ENCODE measurements around the gene BTF3. TPM values are rescaled to one million over a fixed set of nuclear protein-coding genes. Genes with fewer than 3 reads are reported as not detected.

The BTF3 gene
- total RNA-seq, 1 donor from 2014 or later, result 508 TPM

Other genes with a start within 250 kb of the BTF3 start
- 99.3 TPM for gene FOXD1, start 49.7 kb upstream of the BTF3 start, total RNA-seq
- gene ANKRA2, start 67.2 kb downstream of the BTF3 start, total RNA-seq, result 28.0 TPM
- gene UTP15, start 67.3 kb downstream of the BTF3 start, total RNA-seq, result 18.5 TPM
- 51.8 TPM for gene ARHGEF28, start 127.8 kb downstream of the BTF3 start, total RNA-seq

Data from sciatic nerve (tissue), 1 donor.